GM23248 (cell line): Measurements from ENCODE around the gene SLC35B1.

Experiments used
- EZH2 ChIP-seq: fragments of 200-600 bp; sonication (generic); IDR thresholded peaks from 2 replicates; pipeline ENCODE4 v1.6.1; 2018; ENCODE audit warnings: antibody characterized with exemption, mild to moderate bottlenecking; ENCODE audit not compliant: insufficient read depth, poor library complexity, severe bottlenecking
- EZH2phosphoT487 ChIP-seq: fragments of 200-600 bp; sonication (generic); IDR thresholded peaks from 2 replicates; pipeline ENCODE4 v1.6.1; 2018; ENCODE audit warnings: antibody characterized with exemption, moderate library complexity, mild to moderate bottlenecking, low read depth; ENCODE audit not compliant: insufficient read depth

DNA sequence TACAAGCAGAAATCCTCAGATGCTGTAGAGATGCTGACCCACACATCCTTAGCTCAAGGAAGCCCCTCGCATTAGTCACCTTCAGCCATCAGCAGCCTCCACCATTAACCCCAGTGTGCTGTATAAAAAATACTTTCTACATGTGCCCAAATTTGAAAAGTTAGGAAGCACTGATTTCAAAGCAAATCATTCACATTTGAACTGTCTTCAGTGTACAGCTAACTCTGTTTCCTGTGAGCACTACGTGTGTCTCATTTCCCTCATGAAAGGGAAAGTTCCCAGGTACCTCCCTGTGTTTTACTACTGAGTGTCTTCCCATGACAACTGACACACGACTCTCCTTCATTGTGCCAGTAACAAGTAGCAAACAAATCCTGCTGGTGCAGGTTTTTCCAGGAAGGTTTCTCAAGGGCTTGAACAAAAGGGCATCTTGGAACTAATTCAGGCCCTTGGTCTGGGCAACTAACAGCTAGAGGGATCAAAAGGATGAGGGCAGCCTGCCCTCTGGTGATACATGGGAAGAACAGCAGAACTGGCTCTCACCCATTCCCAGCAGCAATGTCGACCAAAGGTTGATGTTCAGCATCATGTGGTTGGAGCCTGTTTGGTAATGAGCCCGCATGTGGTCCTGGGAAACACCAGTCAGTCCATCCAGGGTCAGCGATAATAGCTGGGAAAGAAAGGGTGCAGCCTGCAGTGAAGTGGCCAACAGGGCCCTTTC is 4.0 kb downstream of the SLC35B1 start:
- no peak for TF ChIP-seq EZH2phosphoT487
- TF ChIP-seq EZH2: no peak
